Epithelial cell of esophagus (primary cell): Measurements from ENCODE around the gene NFATC1.
A peak's percentile ranks its signal among the peaks of the same experiment; 100 is the strongest.

ENCODE experiments used
- DNase-seq: peaks from one replicate; pipeline ENCODE4 v3.0.0; 2010; ENCODE audit warnings: low read depth
- H3K4me3 ChIP-seq: 2 replicates; pipeline ENCODE4 v1.5.1; 2011; ENCODE audit warnings: mild to moderate bottlenecking, low read length, control low read depth
- CTCF ChIP-seq: IDR thresholded peaks from 2 replicates; pipeline ENCODE4 v1.5.1; 2011; ENCODE audit warnings: low read depth, mild to moderate bottlenecking, low read length, control low read depth, inconsistent platforms; ENCODE audit not compliant: insufficient read depth; ENCODE audit errors: missing control alignments

The NFATC1 gene

DNA sequence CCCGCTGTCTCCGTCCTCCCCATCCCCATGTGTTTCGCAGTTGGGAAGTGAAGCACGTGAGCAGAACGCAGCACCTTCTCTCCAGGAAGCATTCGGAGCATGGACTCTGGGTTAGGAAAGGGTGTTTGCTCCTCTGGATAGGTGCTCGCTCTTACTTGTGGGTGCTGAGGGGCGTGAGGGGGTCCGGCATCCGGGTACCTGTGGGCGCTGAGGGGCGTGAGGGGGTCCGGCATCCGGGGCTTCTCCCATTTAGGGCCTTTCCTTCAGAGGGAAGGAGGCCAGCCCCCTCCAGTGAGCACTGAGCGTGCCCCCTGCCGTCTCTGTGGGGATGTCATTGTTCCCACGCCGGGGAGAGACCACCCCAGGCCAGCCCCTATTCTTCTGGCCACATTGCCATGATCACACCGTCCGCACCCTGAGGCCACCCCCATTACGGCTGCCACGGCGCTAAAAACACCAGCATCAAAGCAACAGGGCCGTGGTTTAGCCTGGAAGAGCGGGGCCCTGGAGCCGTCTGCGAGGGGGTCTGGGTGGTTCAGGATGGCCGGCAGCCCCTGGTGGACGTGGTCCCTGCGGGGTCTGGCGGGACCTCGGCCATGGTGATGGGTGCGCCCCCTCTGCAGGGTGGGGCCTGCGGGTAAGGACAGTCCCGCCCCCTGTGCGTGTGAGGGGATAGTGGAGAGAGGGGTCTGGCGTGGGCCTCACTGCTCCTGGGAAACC is 41.0 kb downstream of the NFATC1 start:
- no peak for DNase-seq
- H3K4me3 ChIP-seq: no peak overlapping the region
- TF ChIP-seq CTCF: no peak

DNA sequence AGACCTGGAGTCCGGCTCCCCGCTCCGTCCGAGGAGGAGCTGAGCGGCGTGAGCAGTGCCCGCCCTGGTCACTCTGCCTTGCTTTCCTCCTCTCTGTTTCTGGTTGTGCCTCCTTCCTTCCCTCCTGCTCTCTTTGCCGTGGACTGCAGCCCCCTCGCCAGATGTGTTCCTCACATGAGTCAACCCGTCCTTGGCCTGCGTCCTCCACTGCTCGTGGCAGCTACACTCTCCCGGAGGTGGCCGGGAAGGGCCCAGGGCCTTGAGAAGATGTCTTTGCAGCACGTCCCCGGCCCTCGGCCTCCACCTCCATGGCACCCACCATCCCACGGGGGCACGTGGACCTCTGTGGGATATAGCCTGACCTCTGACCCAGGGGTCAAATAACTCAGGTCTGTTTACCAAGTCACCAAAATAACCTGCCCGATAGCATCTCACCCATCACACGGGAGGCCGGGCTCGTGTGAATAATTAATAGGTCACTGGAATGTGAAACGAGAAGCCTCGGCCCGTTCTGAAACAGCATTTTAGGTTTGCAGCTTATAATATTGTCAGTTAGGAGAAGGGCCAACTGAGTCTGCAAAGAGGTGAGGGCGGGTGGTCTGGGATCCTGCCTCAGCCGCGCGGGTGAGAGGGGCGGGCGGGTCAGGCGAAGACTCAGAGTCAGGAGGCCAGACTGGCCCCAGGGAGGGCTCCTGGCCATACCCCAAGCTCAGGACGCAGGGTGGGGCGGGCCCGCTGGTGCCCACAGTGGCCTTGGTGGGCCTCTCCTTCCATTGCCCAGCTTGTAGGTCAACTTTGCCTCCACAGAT is 42.6 kb downstream of the NFATC1 start:
- no peak overlapping the region for H3K4me3 ChIP-seq
- TF ChIP-seq CTCF: no peak

GRCh38 chr18:79438898-79439627 is 43.3 kb downstream of the NFATC1 start:
- no peak for DNase-seq
- no peak for TF ChIP-seq CTCF
- H3K4me3 ChIP-seq: no peak overlapping the region

More for the DNA sequence above, 42.6 kb downstream of the NFATC1 start:
- DNase-seq: no peak

GRCh38 chr18:79439628-79440023 is 43.9 kb downstream of the NFATC1 start:
- no peak for TF ChIP-seq CTCF
- no peak for DNase-seq
- no peak overlapping the region for H3K4me3 ChIP-seq

DNA sequence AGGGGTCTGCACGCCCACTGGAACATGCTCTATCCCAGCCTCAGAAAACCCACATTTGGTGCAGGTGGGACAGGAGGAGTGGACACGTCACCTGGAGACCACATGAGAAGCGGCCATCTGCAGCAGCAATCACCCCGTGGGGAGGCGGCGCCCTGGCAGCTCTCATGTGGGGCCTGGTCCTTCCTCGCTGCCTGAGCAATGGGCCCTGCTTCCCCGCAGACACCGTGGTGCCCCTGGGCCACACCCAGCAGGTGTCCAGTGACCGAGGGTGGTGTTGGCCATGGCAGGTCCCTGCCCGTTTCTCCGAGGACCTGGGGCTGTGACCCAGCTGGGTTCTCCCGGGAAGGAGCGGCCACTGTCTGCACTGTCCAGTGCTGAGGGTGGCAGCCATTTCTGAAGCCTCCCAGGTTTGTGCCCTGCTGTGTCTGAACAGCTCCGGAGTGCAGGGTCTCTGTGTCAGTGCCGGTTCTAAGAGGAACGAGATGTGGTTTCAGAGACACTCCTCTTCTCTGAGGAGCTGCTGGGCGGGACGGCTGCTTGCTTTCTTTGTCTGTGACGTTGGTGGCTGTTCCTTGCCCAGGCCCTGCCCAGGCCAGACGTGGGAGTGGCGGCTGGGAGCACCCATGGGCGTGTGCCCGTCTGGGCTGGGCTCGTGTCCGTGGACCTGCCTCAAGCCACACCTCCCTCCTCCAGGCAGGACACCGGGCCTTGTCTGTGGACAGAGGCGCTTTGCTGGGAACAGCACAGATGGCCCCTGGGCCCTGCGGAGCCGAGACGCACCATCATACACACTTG is 44.8 kb downstream of the NFATC1 start:
- no peak for TF ChIP-seq CTCF
- H3K4me3 ChIP-seq: no peak overlapping the region
- DNase-seq: peak; percentile 2

GRCh38 chr18:79441420-79441819 is 45.7 kb downstream of the NFATC1 start:
- TF ChIP-seq CTCF: no peak
- no peak for DNase-seq
- H3K4me3 ChIP-seq: no peak overlapping the region
